Effector CD8-positive, alpha-beta T cell (primary cell): ENCODE data around the gene DOCK3.

ENCODE experiments used
- DNase-seq: peaks from one replicate; lab custom pipeline; 2025; lab: John Stamatoyannopoulos, UW
- total RNA-seq, 4 experiments: gene quantifications; one replicate each; lab custom pipeline; 2026; lab: John Stamatoyannopoulos, UW

Gene DOCK3
- 3.4 to 13.9 (median 10.2) reads per million in 4 experiments for total RNA-seq

GRCh38 chr3:50674349-50675178 is at the start of gene DOCK3:
TSS of gene DOCK3 (plus strand) at chr3:50674927. CDS start at chr3:50675264, 337 bp downstream.
- DNase-seq: peak; percentile 29

- no peak for DNase-seq
Observed at GRCh38 chr3:50625231-50626182, 49.2 kb upstream of the DOCK3 start.

GRCh38 chr3:50626401-50626800 is 48.3 kb upstream of the DOCK3 start:
- DNase-seq: no peak

- DNase-seq: no peak
Observed at GRCh38 chr3:50627407-50628051, 47.2 kb upstream of the DOCK3 start.

- DNase-seq: no peak
Observed at GRCh38 chr3:50628601-50629000, 46.1 kb upstream of the DOCK3 start.

GRCh38 chr3:50630394-50630793 is 44.3 kb upstream of the DOCK3 start:
- DNase-seq: no peak

GRCh38 chr3:50630877-50631276 is 43.9 kb upstream of the DOCK3 start:
- no peak for DNase-seq

GRCh38 chr3:50632450-50632849 is 42.3 kb upstream of the DOCK3 start:
- no peak for DNase-seq

- DNase-seq: no peak
Observed at GRCh38 chr3:50633230-50633790, 41.4 kb upstream of the DOCK3 start.

- no peak for DNase-seq
Observed at GRCh38 chr3:50635066-50635465, 39.7 kb upstream of the DOCK3 start.

GRCh38 chr3:50637011-50637410 is 37.7 kb upstream of the DOCK3 start:
- no peak for DNase-seq

GRCh38 chr3:50637945-50638344 is 36.8 kb upstream of the DOCK3 start:
- DNase-seq: no peak

GRCh38 chr3:50639055-50639494 is 35.7 kb upstream of the DOCK3 start:
- DNase-seq: no peak

- DNase-seq: no peak
Observed at GRCh38 chr3:50642382-50642781, 32.3 kb upstream of the DOCK3 start.

GRCh38 chr3:50644561-50644960 is 30.2 kb upstream of the DOCK3 start:
- DNase-seq: no peak

- no peak for DNase-seq
Observed at GRCh38 chr3:50645378-50645777, 29.3 kb upstream of the DOCK3 start.

- DNase-seq: no peak
Observed at GRCh38 chr3:50648313-50648712, 26.4 kb upstream of the DOCK3 start.

GRCh38 chr3:50648944-50649343 is 25.8 kb upstream of the DOCK3 start:
- no peak for DNase-seq

- DNase-seq: no peak
Observed at GRCh38 chr3:50649451-50649931, 25.2 kb upstream of the DOCK3 start.

GRCh38 chr3:50650018-50650417 is 24.7 kb upstream of the DOCK3 start:
- DNase-seq: no peak

- no peak for DNase-seq
Observed at GRCh38 chr3:50651445-50651844, 23.3 kb upstream of the DOCK3 start.
